Keratinocyte (primary cell): Measurements from ENCODE around the gene MEIG1. TPM values are rescaled to one million over a fixed set of nuclear protein-coding genes. Genes with fewer than 3 reads are reported as not detected.

Experiments used
- DNase-seq: peaks from one replicate; pipeline ENCODE4 v3.0.0-alpha.2; 2011; ENCODE audit warnings: low read depth, missing footprints, low spot score
- FAIRE-seq: peaks from 2 replicates; lab custom pipeline; 2011; peaks lifted over from hg19 to GRCh38; lab: Jason Lieb, UNC
- H2AFZ ChIP-seq: 2 replicates; pipeline ENCODE4 v1.6.0; 2012; ENCODE audit warnings: low read length, control low read depth, inconsistent platforms; ENCODE audit not compliant: control insufficient read depth
- H3K27ac ChIP-seq: 2 replicates; pipeline ENCODE4 v1.5.1; 2011; ENCODE audit warnings: low read length; ENCODE audit not compliant: control insufficient read depth, insufficient read depth
- H3K27me3 ChIP-seq: 3 replicates; pipeline ENCODE4 v1.6.0; 2011; ENCODE audit warnings: low read length; ENCODE audit not compliant: control insufficient read depth, insufficient read depth; ENCODE audit errors: extremely low read depth
- H3K36me3 ChIP-seq, 2 experiments: 2 replicates in 1 of 2; 3 replicates in 1 of 2; pipeline ENCODE4 v1.5.1; 2011; ENCODE audit warnings: low read length in 2 of 2, mild to moderate bottlenecking in 1 of 2; ENCODE audit not compliant: control insufficient read depth in 2 of 2, insufficient read depth in 2 of 2; ENCODE audit errors: extremely low read depth in 1 of 2
- H3K4me1 ChIP-seq: 3 replicates; pipeline ENCODE4 v1.5.1; 2011; ENCODE audit warnings: low read length; ENCODE audit not compliant: control insufficient read depth, insufficient read depth; ENCODE audit errors: extremely low read depth
- H3K4me2 ChIP-seq: 3 replicates; pipeline ENCODE4 v1.6.0; 2011; ENCODE audit warnings: low read depth, low read length; ENCODE audit not compliant: control insufficient read depth, insufficient read depth; ENCODE audit errors: extremely low read depth
- H3K4me3 ChIP-seq, 3 experiments: fragments of 200-600 bp in 1 of 3; sonication (generic) in 1 of 3; 2 replicates in 2 of 3; 3 replicates in 1 of 3; pipeline ENCODE4 v1.5.1; 2011 to 2016; ENCODE audit warnings: low read length in 3 of 3, mild to moderate bottlenecking in 3 of 3, control low read depth in 2 of 3, inconsistent platforms in 1 of 3, low read depth in 1 of 3, mixed read lengths in 1 of 3, mixed run types in 1 of 3, moderate library complexity in 1 of 3; ENCODE audit not compliant: control insufficient read depth in 2 of 3, insufficient read depth in 2 of 3; ENCODE audit errors: extremely low read depth in 1 of 3
- H3K79me2 ChIP-seq: 2 replicates; pipeline ENCODE4 v1.6.0; 2012; ENCODE audit warnings: low read length; ENCODE audit not compliant: control insufficient read depth, insufficient read depth
- H3K9ac ChIP-seq: 3 replicates; pipeline ENCODE4 v1.6.0; 2011; ENCODE audit warnings: low read length; ENCODE audit not compliant: control insufficient read depth, insufficient read depth; ENCODE audit errors: extremely low read depth
- H3K9me1 ChIP-seq: 3 replicates; pipeline ENCODE4 v1.6.0; 2011; ENCODE audit warnings: low read length; ENCODE audit not compliant: control insufficient read depth, insufficient read depth; ENCODE audit errors: extremely low read depth
- H3K9me3 ChIP-seq: 2 replicates; pipeline ENCODE4 v1.5.1; 2012; ENCODE audit warnings: low read depth, low read length; ENCODE audit not compliant: control insufficient read depth
- H4K20me1 ChIP-seq: 3 replicates; pipeline ENCODE4 v1.6.0; 2011; ENCODE audit warnings: low read length; ENCODE audit not compliant: control insufficient read depth, insufficient read depth; ENCODE audit errors: extremely low read depth
- CTCF ChIP-seq, 3 experiments: IDR thresholded peaks in 1 of 3; conservative IDR thresholded peaks in 1 of 3; optimal IDR thresholded peaks in 1 of 3; 2 replicates in 2 of 3; 3 replicates in 1 of 3; pipeline versions ENCODE3 to v1.5.1; 2011; ENCODE audit warnings: low read length in 3 of 3, mild to moderate bottlenecking in 3 of 3, moderate library complexity in 2 of 3, control low read depth in 1 of 3, inconsistent platforms in 1 of 3; ENCODE audit not compliant: insufficient read depth in 2 of 3; ENCODE audit errors: extremely low read depth in 1 of 3
- EZH2 ChIP-seq: IDR thresholded peaks from one replicate; pipeline ENCODE4 v1.6.1; 2012; ENCODE audit warnings: inconsistent platforms, mild to moderate bottlenecking, low read length, moderate library complexity
- dilution Hi-C: fragments of 300-500 bp; cut with MboI; formaldehyde crosslinking; loops from one replicate; pipeline ENCODE4 v1.7.0; 2020; ENCODE audit warnings: low sequenced_read_pairs; ENCODE audit not compliant: extremely low pct_ligation_motif_present
- polyA plus RNA-seq, 5 experiments: library from polyadenylated mRNA; depleted of rRNA in 3 of 5; stranded (reverse) in 3 of 5; stranded (forward) in 1 of 5; unstranded in 1 of 5; fragments of >200 nt; gene quantifications; 1 replicate in 1 of 5; 2 replicates in 3 of 5; 3 replicates in 1 of 5; pipeline versions ENCODE4 v1.2.1 to v1.2.3, GENCODE V29; 2011 to 2012; ENCODE audit warnings: missing spikeins in 2 of 5, low read depth in 1 of 5, low replicate concordance in 1 of 5

The MEIG1 gene
- polyA plus RNA-seq, 1 donor (not counting 4 experiments of a cell fraction or from before 2014, with no cell fraction given), result 0.33 TPM

- no peak for TF ChIP-seq EZH2
- no peak for TF ChIP-seq CTCF (optimal IDR thresholded peaks at IDR 0.05 in 1 of 3, IDR thresholded peaks at IDR 0.05 in 1 of 3, conservative IDR thresholded peaks at IDR 0.05 in 1 of 3; ENCODE audit: extremely low read depth in 1 of 3, insufficient read depth in 2 of 3, low read length in 3 of 3)
- DNase-seq, result no peak
- Histone ChIP-seq H3K27me3 (no peaks in the 10 kb centered on the region), H3K9me1 (no peaks in the 10 kb centered on the region), H3K4me3 (no peak overlapping the region), H4K20me1 (no peaks in the 10 kb centered on the region), H3K27ac (no peak overlapping the region), H3K9me3 (no peaks in the 10 kb centered on the region), H3K4me1 (no peaks in the 10 kb centered on the region), H3K4me2 (no peak overlapping the region), H2AFZ (no peak overlapping the region), H3K79me2 (no peaks in the 10 kb centered on the region), H3K9ac (no peak overlapping the region), H3K36me3 (peaks cover 16 to 19% of the 10 kb centered on the region in 2 experiments)
- no peak for FAIRE-seq
- dilution Hi-C loops, result no loop called here
Observed at GRCh38 chr10:14924013-14924412, 35.2 kb upstream of the MEIG1 start.

- Histone ChIP-seq H3K9me1 (no peaks in the 10 kb centered on the region), H3K79me2 (no peaks in the 10 kb centered on the region), H3K27me3 (no peaks in the 10 kb centered on the region), H3K4me3 (no peak overlapping the region), H3K4me2 (no peak overlapping the region), H3K4me1 (no peaks in the 10 kb centered on the region), H3K9ac (no peak overlapping the region), H2AFZ (no peak overlapping the region), H3K36me3 (peaks cover 10 to 17% of the 10 kb centered on the region in 2 experiments), H3K27ac (no peak overlapping the region), H3K9me3 (no peaks in the 10 kb centered on the region), H4K20me1 (no peaks in the 10 kb centered on the region)
- TF ChIP-seq CTCF (optimal IDR thresholded peaks at IDR 0.05 in 1 of 3, IDR thresholded peaks at IDR 0.05 in 1 of 3, conservative IDR thresholded peaks at IDR 0.05 in 1 of 3; ENCODE audit: extremely low read depth in 1 of 3, insufficient read depth in 2 of 3, low read length in 3 of 3) (no peak), EZH2 (no peak)
- dilution Hi-C loops, result no loop called here
- DNase-seq (no peak), FAIRE-seq (no peak)
Observed at GRCh38 chr10:14925268-14925667, 33.9 kb upstream of the MEIG1 start.
